HG03565 (cell line): ENCODE results near the gene NBL1.

Source experiments
- ATAC-seq: cut with Tn5 transposase; IDR thresholded peaks from one replicate; pipeline ENCODE4 v1.9.1; 2021; ENCODE audit warnings: mild to moderate bottlenecking, moderate library complexity; ENCODE audit not compliant: unreplicated experiment

The NBL1 gene

DNA sequence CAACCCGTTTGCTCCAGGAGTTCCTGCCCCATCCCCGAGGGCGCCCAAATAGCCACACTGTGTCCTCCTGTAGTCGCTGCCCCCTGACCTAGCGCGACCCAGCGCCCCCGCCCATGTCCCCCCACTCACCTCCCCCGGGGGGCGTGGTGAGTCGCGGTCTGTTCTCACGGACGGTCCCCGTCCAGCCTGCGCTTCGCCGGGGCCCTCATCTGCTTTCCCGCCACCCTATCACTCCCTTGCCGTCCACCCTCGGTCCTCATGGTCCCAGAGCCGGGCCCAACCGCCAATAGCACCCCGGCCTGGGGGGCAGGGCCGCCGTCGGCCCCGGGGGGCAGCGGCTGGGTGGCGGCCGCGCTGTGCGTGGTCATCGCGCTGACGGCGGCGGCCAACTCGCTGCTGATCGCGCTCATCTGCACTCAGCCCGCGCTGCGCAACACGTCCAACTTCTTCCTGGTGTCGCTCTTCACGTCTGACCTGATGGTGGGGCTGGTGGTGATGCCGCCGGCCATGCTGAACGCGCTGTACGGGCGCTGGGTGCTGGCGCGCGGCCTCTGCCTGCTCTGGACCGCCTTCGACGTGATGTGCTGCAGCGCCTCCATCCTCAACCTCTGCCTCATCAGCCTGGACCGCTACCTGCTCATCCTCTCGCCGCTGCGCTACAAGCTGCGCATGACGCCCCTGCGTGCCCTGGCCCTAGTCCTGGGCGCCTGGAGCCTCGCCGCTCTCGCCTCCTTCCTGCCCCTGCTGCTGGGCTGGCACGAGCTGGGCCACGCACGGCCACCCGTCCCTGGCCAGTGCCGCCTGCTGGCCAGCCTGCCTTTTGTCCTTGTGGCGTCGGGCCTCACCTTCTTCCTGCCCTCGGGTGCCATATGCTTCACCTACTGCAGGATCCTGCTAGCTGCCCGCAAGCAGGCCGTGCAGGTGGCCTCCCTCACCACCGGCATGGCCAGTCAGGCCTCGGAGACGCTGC lies 21.7 kb downstream of the NBL1 start:
- ATAC-seq = no peak

DNA sequence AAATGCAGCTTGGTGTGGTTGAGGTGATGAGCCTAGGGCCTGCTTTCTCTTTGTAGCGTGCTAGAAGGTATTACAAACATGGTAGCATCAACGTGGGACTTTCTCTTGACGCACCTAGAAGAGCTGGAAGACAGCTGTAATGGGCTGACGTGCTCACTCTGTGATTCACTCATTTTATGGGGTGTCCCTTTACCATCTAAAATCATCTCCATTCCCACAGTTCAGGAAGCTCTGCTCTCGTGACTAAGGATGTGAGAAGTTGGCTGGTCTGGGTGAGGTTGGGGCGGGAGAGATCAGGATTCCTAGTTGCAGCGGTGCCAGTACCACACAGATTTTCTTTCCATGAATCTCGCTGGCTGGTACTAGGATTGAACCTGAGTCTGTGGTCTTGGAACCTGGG lies 24.8 kb downstream of the NBL1 start:
- no peak for ATAC-seq

DNA sequence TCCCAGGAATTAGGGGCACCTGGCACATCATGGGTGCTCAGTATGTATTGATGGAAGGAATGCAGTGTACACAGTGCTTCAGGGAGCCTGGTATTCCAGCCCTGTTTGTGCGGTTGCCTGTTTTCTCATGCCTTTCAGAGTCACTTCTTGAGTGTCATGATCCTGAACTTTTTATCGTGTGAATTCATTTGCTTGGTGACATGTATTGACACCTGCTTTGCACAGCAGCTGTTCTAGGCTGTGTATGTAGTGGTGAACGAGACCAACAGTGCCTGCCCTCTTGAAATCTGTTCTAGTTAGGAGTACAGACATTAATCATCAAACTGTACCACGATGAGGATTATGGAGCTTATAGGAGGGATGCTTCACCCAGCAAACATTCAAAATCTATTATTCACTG lies 26.7 kb downstream of the NBL1 start:
- ATAC-seq = no peak

DNA sequence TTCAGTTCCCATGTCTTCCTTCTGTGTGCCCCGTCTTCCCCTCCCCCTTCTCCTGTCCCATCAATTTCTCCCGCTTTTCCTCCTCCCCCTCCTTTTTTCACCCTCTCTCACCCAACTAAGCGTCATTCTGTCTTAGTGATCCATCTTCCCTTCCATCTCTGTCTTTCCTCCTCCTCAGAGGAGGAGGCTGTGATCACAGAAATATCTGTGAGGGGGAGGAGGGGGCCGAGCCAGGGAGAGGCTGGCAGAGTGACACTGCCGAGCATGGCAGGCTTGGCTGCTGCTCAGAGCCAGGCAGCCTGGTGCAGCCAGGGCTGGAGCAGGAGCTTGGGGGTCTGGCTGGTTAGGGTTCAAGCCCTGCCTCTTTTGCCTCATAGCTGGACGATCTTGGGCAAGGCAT lies 28.1 kb downstream of the NBL1 start:
- ATAC-seq = no peak

DNA sequence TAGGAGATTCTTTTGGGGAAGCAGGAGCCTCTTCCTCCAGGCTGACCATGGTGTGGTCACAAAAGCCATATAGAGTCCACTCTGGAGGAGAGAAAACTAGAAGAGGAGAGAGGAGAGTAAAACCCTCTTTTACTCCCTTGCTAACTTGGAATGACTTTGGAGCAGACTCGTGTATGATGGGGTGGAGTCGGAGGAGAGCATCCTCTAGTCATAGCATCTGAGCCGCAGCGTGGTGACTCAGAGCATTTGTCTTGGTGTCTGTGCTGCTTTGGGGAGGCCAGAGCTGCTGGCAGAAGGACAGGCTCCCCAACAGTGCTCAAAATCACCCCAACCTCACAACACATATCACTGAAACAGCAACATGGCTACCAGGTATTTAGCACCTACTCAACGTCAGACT lies 31.7 kb downstream of the NBL1 start:
- no peak for ATAC-seq

DNA sequence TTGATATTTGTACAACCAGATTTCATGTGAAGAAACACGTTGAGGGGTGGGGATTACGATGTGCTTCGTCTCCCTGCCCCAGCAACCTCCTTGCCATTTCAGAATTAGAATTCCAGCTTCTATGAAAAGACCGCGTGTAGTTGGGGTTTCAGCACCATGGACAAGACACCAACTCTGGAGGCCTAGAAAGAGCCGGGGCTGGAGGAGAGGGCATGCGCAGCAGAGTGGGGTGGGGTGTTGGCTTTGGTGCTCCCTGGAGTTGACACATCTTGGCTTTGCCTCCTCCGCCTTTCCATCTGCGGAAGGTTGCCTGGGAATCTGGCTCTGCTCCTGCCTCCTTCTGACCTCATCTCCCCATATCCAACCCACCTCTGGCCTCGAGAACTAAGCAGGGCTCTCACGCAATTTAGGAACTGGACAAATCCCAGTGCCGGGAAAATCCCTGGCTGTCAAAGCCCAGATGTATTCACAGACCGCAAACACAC lies 32.4 kb downstream of the NBL1 start:
- ATAC-seq = no peak

DNA sequence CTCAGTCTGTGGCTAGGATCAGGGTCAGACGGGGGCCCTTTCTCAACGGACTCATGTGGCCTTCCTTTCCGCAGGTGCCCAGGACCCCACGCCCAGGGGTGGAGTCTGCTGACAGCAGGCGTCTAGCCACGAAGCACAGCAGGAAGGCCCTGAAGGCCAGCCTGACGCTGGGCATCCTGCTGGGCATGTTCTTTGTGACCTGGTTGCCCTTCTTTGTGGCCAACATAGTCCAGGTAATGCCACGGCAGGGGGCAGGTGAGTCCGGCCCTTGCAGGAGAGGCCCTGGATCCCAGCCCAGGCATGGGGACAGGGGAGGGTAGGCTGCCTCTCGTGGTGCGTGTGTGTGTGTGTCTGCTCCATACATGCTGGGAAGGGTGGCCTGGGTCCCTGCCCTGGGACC lies 34.4 kb downstream of the NBL1 start:
- no peak for ATAC-seq

DNA sequence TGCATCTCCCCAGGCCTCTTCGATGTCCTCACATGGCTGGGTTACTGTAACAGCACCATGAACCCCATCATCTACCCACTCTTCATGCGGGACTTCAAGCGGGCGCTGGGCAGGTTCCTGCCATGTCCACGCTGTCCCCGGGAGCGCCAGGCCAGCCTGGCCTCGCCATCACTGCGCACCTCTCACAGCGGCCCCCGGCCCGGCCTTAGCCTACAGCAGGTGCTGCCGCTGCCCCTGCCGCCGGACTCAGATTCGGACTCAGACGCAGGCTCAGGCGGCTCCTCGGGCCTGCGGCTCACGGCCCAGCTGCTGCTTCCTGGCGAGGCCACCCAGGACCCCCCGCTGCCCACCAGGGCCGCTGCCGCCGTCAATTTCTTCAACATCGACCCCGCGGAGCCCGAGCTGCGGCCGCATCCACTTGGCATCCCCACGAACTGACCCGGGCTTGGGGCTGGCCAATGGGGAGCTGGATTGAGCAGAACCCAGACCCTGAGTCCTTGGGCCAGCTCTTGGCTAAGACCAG lies 34.9 kb downstream of the NBL1 start:
- ATAC-seq = no peak

DNA sequence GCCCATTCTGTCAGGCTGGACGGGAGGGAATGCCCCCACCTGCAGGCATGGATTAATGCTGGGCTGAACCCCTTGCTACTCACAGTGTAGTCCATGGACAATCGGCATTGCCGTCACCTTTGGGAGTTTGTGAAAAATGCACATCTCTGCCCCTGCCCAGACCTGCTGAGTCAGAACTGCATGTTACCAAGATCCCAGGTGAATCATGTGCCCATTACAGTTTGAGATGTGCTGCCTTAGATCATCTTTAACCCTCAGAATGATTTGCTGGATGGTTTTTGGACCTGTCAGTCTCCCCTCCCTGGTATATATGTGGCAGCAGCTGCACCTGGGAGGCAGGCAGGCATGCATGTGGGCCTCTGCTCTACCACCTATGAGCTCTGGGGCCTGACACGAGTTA lies 35.6 kb downstream of the NBL1 start:
- no peak for ATAC-seq

DNA sequence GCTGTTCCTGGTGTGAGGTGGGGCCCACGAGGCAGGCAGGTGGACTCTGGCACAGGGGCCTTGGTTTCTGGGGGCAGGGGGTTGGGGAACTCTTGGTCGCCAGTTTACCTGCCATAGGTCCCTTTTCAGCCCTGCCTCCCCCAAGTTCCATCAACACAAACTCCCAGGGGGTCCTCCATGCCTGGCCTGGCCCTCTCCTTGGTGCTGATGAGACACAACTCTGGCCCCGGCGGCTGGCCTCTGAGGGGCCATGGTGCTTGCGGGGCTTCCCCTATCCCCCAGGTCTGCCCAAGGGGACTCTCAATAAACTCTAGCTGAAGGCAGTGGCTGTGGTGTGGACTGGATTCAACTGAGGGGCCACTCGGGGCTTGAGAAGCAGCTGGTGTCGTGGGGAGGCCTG lies 36.5 kb downstream of the NBL1 start:
- no peak for ATAC-seq

DNA sequence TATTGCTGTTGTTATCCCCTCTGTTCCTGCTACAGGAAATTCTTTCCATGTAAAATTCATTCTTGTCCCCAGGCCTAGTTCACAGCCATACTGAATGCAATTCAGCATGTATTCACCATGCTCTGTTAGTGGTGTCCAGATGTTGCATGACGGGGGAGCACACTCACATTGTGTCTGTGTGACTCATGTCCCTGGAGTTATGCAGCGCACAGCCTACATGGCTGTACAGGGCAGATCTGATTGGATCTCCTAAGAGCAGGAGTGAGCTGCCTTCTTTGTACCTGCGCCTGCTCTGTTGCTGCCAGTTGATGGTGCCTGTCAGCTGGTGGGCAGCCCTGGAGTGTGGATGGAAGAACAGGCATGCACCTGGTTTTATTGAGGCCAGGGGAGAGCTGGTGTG lies 38.1 kb downstream of the NBL1 start:
- no peak for ATAC-seq

DNA sequence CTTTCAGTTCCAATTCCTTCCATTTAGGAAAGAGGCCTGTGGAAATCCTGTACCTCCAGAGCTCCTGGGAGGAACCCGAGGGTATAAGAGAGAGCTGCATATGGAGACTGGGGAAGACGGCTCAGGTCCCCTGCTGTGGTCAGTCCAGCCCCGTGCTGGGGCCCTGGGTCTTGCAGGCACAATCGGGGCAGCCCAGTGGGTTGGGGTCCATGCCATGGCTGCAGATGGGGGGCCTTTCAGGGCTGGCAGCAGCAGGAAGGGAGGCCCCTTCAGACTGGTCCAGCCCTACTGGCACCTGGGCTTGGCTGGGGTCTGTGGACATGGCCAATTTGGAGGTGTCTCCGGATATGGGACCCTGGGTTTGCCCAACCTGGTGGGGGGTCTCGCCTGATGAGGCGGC lies 38.8 kb downstream of the NBL1 start:
- ATAC-seq = no peak

DNA sequence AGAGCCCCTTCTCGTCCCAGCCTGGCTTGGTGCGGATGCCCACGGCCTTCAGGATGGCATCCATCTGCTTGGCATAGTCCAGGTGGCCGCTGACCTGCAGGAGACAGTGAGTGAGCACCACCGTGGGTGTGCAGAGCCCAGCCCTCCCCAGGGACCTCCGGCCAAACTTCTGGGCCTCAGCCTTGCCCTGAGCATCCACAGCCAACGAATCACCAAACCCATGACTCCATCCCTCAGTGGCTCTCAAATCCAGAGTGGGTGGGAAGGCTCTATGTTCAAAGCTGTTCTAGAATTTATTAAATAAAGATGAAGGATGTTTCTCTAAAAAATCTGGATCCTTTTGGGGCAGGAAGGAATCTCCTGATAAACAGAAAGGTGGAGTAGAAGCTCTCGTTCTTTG lies 39.2 kb downstream of the NBL1 start:
- ATAC-seq = no peak

DNA sequence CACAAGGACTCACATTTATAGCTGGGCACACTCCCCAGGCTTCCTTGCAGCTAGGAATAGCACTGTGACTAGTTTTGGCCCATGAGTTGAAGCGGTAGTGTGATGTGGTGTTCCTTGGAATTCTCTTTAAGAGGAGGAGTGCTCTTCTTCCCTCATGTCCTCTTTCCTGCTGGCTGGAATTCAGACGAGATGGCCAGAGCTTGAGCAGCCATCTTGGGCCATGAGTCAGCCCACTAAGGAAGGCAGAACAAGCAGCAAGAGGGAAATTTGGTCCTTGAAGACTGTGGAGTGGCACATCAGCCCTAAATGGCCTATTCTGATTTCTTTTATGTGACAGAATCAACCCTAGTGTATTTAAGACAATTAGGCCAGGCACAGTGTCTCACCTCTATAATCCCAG lies 40.6 kb downstream of the NBL1 start:
- ATAC-seq = no peak

DNA sequence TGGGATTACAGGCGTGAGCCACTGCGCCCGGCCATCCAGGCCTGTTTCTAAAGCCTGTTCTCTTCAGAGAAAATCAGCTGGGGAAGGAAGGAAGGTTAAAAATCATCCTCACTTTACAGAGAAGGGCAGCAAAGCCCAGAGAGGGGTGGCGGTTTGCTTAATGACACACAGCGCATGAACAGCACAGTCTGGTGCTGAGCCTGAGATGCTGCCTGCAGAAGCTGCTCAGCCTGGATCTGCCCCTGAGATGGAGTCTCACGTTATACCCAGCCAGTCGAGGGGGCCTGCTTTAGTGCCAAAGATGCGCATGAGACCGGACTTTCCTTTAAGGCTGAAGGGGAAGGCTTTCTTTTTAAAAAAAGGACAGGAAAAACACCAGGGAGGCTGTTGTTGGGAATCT lies 41.9 kb downstream of the NBL1 start:
- no peak for ATAC-seq

DNA sequence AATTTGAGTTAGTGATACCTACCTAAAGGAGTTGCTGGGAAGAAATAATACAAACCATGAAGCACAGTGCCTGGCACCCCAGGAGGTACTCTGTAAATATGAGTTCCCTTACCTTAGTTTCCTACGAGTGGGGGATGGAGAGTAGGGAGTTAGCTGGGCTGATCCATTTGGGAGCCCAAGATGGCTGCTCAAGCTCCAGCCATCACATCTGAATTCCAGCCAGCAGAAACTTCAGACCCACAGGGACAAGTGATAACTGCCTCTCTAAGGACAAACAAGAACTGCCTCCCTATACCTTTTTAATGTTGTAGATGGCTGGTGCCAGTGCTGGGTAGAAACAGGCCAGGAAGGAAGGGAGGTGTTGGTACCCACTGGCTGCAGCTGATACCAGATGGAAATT lies 43.3 kb downstream of the NBL1 start:
- no peak for ATAC-seq

DNA sequence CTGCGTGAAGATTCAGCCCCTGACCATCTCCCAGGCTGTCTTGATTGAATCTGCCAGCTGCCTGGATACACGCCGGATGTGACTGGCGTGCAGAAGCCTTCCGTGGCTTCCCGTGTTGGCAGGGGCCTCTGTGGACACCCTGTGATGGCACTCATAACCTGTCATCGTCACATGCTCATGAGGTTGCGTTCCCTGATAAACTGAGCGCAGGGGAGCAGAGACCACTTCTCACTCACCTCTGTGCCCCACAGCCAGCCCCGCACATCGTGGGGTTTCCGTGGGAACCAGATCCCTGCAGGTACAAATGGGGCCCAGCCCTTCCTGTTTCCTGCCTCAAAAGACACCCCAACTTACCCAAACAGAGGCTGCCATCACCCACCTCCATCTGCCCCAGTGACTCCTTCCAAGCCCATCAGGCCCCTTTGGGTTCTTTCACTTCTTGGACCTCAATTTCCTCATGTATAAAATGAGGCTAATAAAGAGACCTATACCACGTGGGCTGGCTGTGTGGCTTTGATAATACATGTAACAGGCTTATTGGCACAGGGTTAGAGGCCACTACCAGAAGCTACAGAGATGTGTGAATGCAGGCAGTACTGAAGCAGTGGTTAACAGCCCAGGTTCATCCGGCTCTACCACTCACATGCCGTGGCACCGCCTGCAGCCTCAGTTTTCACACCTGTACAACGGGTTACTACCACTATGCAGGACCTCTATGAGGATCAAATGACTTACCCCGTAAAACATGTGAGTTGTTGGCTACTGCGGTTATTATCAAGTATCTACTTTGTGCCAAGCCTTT lies 44.1 kb downstream of the NBL1 start:
- no peak for ATAC-seq

DNA sequence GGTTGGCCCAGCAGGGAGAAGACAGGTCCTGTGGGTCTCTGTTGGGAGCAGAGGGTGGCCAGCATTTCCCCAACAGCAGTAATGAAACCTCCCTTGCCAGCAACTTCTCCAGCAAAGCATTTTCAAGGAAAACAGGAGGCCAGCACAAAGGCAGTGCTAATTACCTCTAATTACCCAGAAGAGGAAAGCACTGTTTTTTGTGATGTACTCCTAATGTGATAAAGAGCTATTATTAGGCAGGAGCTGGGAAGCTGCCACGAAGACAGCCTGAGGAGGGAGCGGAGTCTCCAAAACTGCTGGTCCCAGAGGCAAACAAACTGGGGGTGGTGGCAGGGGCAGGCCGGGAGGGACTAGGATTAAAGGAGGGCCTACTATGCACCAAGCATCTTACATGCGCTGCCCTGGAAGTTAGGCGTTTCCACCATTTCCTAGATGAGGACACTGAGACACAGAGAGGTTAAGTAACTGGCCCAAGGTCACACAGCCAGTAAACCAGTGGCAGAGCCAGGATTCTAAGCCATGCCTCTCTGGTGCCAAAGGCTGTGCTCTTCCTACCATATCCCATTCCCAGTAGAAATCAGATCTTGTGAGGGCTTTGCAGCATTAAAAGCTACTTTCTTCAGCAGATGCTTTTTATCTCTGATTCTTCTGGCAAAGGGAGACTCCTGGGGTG lies 45.1 kb downstream of the NBL1 start:
- ATAC-seq = no peak

DNA sequence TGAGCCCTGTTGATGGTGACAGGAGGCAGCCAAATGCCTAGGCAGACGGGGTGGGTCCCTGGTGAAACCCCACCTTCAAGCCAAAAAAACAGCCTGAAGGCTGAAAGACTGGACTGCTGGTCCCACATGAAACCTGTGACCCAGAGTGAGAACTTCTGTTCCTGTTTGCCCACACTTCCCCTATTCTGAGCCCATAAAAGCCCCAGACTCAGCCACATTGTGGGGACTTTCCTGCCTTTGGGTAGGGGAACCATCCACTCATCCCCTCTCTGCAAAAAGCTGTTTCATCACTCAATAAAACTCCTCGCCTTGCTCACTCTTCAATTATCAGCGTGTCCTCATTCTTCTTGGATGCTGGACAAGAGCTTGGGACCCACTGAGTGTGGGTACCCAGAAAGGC lies 45.7 kb downstream of the NBL1 start:
- ATAC-seq = no peak

DNA sequence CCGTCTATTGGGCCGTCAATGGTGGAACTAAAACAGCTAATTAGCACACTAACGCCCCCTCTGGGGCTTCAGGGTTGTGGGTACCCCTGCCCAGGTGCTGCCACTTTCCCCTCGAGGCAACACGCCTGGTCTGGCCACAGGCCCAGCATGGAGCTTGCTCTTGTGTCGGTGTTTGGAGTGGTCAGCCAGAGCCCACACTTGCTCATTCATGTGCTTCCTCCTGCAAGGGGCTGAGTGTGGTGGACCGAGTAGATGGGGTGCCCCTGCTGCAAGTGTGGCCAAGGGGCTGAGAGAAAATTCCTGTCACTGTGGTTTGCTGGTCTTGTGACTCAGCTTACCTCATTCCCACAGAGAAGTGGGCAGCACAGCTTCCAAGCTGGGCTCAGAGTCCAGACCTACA lies 46.2 kb downstream of the NBL1 start:
- no peak for ATAC-seq

DNA sequence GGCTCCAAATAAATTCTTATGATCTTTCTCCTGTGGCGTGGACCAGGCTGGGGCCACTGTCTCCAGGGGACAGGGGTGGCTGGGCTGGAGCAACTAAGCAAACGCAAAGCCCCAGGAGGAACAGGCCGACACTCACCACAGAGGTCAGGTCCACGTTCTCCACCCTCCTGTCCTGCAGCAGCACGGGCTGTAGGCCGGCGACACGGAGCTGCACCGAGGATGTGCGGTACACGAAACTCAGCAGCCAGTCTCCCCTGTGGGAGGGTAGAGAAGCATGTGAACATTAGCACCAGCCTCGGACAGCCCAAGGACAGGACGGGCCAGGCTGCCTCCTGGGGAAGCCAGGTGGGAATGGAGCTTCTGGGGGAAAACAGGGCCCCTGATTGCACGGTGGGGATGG lies 50.2 kb downstream of the NBL1 start:
- no peak for ATAC-seq
